HG02571 (cell line): ENCODE results near the gene PAX2.

ENCODE experiments used
- ATAC-seq: cut with Tn5 transposase; IDR thresholded peaks from one replicate; pipeline ENCODE4 v1.9.1; 2021; ENCODE audit warnings: mild to moderate bottlenecking, moderate library complexity; ENCODE audit not compliant: unreplicated experiment

Gene PAX2

GRCh38 chr10:100873827-100874326 lies 128.5 kb downstream of the PAX2 start:
- no peak for ATAC-seq

- no peak for ATAC-seq
Observed at GRCh38 chr10:100874702-100875483, 129.5 kb downstream of the PAX2 start.

GRCh38 chr10:100875484-100876166 lies 130.2 kb downstream of the PAX2 start:
- ATAC-seq: no peak

GRCh38 chr10:100876585-100877460 lies 131.4 kb downstream of the PAX2 start:
- ATAC-seq: no peak

GRCh38 chr10:100877461-100877850 lies 132.1 kb downstream of the PAX2 start:
- ATAC-seq: no peak

- no peak for ATAC-seq
Observed at GRCh38 chr10:100878291-100878910, 133.0 kb downstream of the PAX2 start.
